SJCRH30 (cell line): Measurements from ENCODE around the gene DNASE2B. TPM values are rescaled to one million over a fixed set of nuclear protein-coding genes. Genes with fewer than 3 reads are reported as not detected.

Experiments used
- DNase-seq, 2 experiments: peaks; one replicate each; pipeline ENCODE4 v3.0.0-alpha.2; 2015 to 2020
- H3K27ac ChIP-seq: fragments of 250-450 bp; sonication (Bioruptor Pico); 2 replicates; pipeline ENCODE4 v1.5.1; 2020; ENCODE audit warnings: mild to moderate bottlenecking, moderate library complexity
- H3K27me3 ChIP-seq: fragments of 250-450 bp; sonication (Bioruptor Pico); 2 replicates; pipeline ENCODE4 v1.5.1; 2020; ENCODE audit warnings: mild to moderate bottlenecking, moderate library complexity
- H3K36me3 ChIP-seq: fragments of 250-450 bp; sonication (Bioruptor Pico); 2 replicates; pipeline ENCODE4 v1.5.1; 2020; ENCODE audit warnings: mild to moderate bottlenecking, moderate library complexity
- H3K4me1 ChIP-seq: fragments of 250-450 bp; sonication (Bioruptor Pico); 2 replicates; pipeline ENCODE4 v1.5.1; 2020; ENCODE audit warnings: mild to moderate bottlenecking, moderate library complexity
- H3K4me3 ChIP-seq: fragments of 250-450 bp; sonication (Bioruptor Pico); 2 replicates; pipeline ENCODE4 v1.5.1; 2020; ENCODE audit warnings: mild to moderate bottlenecking, moderate library complexity
- H3K9me3 ChIP-seq: fragments of 250-450 bp; sonication (Bioruptor Pico); replicated peaks from 2 replicates; pipeline ENCODE4 v1.5.1; 2020; ENCODE audit warnings: mild to moderate bottlenecking, moderate library complexity
- total RNA-seq: library from RNA; depleted of rRNA; stranded (reverse); fragments of >200 nt; shearing (Covaris generic); gene quantifications from 2 replicates; pipeline ENCODE4 v1.2.3, GENCODE V29; 2014

Gene DNASE2B
- total RNA-seq, 1 experiment from 2014 or later, result not detected

DNA sequence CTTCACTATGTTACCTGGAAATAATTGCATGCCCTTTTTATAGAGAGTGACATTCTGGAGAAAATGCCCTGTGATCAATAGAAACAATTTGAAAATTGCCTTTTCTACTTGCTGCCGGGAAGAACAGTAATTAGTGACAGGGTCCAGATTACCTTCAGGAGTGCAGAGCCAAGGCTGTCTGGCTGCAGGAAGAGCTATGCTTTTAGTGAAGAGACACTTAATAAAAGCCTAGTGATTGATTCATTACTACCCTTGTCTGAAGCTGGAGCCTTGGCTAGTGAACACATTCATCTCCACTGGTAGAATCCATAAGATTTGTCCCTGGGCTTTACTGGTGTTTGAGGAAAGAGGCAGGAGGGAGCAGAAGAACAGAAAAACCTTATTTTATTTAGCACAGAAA is 12.9 kb upstream of the DNASE2B start:
- no peaks in the 10 kb centered on the region for H3K36me3 ChIP-seq
- no peak overlapping the region for H3K4me3 ChIP-seq
- H3K9me3 ChIP-seq, result no peaks in the 10 kb centered on the region
- no peak for DNase-seq
- H3K4me1 ChIP-seq, result 0 out of 2 replicates have a peak, but pooled peaks cover 3% of the 10 kb centered on the region
- H3K27me3 ChIP-seq, result no peaks in the 10 kb centered on the region
- H3K27ac ChIP-seq, result no peak overlapping the region

DNA sequence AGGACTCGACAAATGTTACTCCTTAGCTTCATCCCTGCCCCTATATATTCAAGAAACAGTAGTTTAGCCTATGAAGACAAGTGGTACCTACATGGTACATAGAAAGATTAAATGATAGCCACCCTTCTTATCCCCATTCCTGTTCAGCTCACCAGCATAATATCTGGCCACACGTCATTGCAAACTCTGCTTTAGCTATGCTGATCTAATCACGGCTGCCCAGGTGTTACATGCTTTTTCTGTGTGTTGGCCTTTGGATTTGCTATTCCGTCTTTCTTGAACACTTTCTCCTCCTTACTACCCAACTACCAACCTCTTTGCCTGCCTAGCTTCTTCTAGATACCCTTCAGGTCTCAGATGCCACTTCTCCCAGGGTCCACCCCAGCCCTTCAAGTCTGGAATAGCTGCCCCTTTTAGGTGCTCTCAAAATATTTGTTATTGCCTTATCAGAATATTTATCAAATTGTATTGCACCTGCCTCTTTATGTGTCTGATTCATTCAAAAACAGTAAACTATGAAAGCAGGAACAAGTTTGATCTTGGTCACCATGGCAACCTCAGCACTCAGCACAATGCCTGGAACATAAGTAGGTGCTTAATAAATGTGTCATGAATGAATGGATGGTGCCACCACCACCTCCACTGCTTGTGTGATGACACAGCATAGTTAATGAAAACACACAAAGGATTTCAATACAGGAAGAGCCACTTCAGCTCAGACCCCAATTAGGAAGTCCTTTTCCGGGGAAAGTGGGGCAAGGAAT is 11.4 kb upstream of the DNASE2B start:
- Histone ChIP-seq H3K27me3 (no peaks in the 10 kb centered on the region), H3K4me1 (no peaks in the 10 kb centered on the region), H3K36me3 (no peaks in the 10 kb centered on the region), H3K27ac (no peak overlapping the region), H3K9me3 (no peaks in the 10 kb centered on the region), H3K4me3 (no peak overlapping the region)
- no peak for DNase-seq

DNA sequence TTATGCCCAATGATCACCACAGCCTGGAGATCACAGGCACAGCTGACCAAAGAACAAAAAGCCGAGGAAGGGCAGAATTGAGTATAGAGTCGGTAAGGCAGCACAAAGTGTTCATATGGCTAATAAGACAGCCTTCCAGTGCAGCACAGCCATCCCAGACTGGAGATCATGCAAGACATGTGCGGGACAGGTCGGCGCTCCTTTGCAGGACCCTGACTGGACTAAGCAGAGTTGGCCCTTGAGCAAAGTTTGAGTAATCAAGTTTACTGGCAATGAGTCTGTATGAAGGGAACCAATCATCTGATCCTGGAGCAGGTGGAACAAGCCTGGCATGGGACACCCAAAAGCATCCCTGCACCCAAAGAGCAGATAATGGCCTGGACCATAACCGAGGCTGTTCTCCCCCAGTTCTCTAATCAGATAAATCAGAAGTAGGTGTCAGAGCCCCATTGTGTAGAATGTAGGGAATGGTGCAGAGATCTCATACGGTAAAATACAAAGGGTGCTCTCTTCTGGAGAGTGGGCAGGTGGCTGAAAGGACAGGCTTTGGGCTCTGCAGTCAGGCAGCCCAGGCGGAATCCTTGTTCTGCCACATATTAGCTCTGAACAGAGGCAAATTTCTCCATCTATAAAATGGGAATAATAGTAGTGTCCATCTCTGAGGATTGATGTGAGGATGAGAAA is 10.7 kb upstream of the DNASE2B start:
- Histone ChIP-seq H3K4me3 (no peak overlapping the region), H3K4me1 (no peaks in the 10 kb centered on the region), H3K9me3 (no peaks in the 10 kb centered on the region), H3K27me3 (no peaks in the 10 kb centered on the region), H3K27ac (no peak overlapping the region), H3K36me3 (no peaks in the 10 kb centered on the region)
- DNase-seq, result peak in 1 of 2 experiments; percentile 28

DNA sequence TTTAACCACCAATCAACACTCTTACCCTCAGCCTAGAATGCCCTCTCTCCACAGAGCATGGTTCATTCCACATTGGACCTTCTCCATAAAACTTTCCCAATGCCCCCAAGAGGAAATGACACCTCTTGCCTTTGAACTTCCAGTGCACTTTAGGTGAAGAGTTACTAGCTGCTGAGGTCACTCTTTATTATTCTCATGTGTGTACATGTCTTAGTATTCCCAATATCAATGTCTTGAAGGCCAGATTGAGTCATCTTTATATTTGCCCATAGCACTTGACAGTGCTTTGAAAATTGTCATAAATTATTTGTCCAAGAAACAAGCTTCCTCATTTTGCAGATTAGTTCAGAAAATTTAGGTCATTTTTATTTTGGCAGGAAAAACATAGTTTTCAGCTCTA is 8.1 kb upstream of the DNASE2B start:
- Histone ChIP-seq H3K9me3 (no peaks in the 10 kb centered on the region), H3K27me3 (no peaks in the 10 kb centered on the region), H3K4me3 (no peak overlapping the region), H3K27ac (no peak overlapping the region), H3K4me1 (no peaks in the 10 kb centered on the region), H3K36me3 (no peaks in the 10 kb centered on the region)
- DNase-seq, result no peak

DNA sequence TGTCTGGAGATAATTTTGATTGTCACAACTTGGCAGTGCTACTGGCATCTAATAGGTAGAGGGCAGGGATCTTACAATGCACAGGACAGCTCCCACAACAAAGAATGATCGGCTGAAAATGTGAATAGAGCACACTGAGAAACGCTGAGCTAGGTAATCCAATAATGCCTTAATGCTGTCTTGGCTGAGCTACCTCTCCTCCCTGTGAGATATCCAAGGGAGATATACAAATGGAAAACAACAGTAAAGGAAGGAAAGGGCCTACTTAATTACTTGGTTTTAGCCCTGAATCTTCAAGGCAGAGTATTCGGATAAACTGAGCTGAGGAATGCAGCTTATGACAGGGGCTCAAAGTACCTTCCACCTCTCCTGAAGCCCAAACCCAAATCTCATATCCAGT is 2.9 kb downstream of the DNASE2B start:
- Histone ChIP-seq H3K27me3 (no peaks in the 10 kb centered on the region), H3K4me3 (no peak overlapping the region), H3K4me1 (no peaks in the 10 kb centered on the region), H3K36me3 (no peaks in the 10 kb centered on the region), H3K27ac (no peak overlapping the region), H3K9me3 (no peaks in the 10 kb centered on the region)
- no peak for DNase-seq

DNA sequence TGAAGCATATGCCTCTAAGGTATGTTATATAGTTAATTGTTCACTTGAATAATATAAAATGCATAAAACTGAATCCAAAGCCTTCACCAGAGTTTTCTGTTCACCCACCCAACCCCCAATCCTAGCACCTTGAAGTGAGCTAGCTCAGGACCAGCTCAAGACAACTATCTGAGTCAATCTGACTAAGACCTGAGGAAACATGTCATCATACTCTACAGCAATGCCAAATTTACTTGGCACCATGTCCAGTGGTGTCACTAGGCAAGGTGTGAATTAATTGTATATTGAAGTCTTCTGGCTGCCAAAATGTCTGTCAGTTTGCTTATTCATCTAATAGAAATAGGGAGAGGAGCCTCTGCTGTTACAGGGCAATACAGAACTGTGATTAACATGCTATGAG is 3.8 kb downstream of the DNASE2B start:
- no peak for DNase-seq
- H3K4me3 ChIP-seq, result no peak overlapping the region
- no peaks in the 10 kb centered on the region for H3K4me1 ChIP-seq
- H3K27me3 ChIP-seq, result no peaks in the 10 kb centered on the region
- H3K9me3 ChIP-seq, result no peaks in the 10 kb centered on the region
- H3K27ac ChIP-seq, result no peak overlapping the region
- H3K36me3 ChIP-seq, result no peaks in the 10 kb centered on the region

DNA sequence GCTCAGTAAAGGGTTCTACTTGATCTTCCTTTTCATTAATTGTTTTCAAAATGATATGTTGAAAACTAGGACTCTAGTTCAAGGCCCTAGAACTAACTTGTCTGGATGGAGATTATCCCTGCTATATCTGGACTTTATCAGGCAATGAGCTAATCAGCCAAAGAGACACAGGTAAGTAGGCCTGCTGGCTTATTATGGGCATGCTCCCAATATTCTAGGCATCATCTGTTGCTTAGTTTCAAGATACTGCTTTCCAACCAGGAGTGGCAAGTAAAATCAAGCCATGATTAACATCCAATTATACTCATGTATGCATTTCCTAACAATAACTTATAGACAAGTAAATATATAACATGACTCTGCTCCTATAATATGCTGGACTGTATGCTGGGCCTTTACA is 4.2 kb downstream of the DNASE2B start:
- DNase-seq, result no peak
- H3K27ac ChIP-seq, result no peak overlapping the region
- H3K27me3 ChIP-seq, result no peaks in the 10 kb centered on the region
- no peaks in the 10 kb centered on the region for H3K4me1 ChIP-seq
- H3K9me3 ChIP-seq, result no peaks in the 10 kb centered on the region
- no peak overlapping the region for H3K4me3 ChIP-seq
- no peaks in the 10 kb centered on the region for H3K36me3 ChIP-seq

DNA sequence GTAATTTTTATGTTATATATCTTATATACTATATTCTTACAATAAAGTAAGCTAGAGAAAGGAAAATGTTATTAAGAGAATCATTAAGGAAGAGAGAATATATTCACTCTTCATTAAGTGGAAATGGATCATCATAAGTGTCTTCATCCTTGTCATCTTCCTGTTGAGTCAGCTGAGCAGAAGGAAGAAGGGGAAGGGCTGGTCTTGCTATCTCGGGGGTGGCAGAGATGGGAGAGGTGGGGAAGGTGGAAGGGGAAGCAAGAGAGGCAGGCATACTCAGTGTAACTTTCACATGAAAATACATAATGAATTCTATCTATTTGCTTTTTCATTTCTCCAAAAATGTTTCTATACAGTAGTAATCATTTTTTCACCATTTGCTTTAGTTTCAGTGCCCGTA is 5.1 kb downstream of the DNASE2B start:
- DNase-seq, result no peak
- Histone ChIP-seq H3K4me3 (no peak overlapping the region), H3K9me3 (no peaks in the 10 kb centered on the region), H3K27me3 (no peaks in the 10 kb centered on the region), H3K36me3 (no peaks in the 10 kb centered on the region), H3K27ac (no peak overlapping the region), H3K4me1 (no peaks in the 10 kb centered on the region)

DNA sequence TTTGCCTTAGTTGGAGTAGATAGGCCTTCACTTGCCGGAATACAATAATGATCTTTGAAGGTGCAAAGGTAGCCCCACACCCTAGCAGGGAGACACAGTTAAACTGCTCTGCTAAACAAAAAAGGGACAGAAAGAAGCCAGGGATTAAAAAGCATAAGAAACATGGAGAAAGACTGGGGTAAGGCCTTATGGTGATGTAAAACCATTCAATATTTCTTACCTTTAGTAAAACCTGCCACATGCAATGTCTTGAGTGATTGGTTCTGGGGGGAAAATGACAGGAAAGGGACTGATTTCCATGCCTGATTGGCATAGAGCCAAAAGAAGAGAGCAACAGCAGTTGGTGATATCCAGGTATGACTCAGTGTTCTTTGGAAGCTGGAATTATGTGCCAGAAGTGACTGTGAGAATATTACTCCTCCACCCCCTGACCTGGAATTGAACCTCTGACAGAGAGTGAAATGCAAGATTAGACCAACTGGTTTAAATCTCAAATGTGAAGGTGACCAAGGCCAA is 8.1 kb downstream of the DNASE2B start:
- DNase-seq, result no peak

DNA sequence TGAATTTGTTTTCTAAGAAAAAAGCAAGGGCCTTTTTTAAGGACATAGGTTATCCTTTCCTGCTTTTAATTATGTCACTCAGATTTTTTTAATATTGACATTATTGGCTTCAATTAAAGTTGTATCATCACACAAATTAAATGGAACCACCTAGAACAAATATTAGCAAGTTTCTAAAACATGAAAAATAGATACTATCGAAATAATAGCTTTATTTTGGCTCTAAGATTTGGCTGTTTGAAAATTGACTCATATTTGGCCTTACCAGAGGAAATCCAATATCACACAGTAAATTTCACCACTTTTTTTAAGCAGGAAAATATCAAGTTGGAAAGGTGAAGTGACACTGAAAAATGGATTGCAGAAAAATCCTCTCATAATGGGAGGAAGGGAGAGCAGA is 9.2 kb downstream of the DNASE2B start:
- DNase-seq, result no peak
- Histone ChIP-seq H3K9me3 (no peaks in the 10 kb centered on the region), H3K27me3 (no peaks in the 10 kb centered on the region), H3K36me3 (no peaks in the 10 kb centered on the region), H3K4me1 (0 out of 2 replicates have a peak, but pooled peaks cover 3% of the 10 kb centered on the region), H3K4me3 (no peak overlapping the region), H3K27ac (no peak overlapping the region)

More for the DNA sequence above, 8.1 kb downstream of the DNASE2B start:
- Histone ChIP-seq H3K4me3 (no peak overlapping the region), H3K36me3 (no peaks in the 10 kb centered on the region), H3K4me1 (no peaks in the 10 kb centered on the region), H3K27me3 (no peaks in the 10 kb centered on the region), H3K27ac (no peak overlapping the region), H3K9me3 (no peaks in the 10 kb centered on the region)

DNA sequence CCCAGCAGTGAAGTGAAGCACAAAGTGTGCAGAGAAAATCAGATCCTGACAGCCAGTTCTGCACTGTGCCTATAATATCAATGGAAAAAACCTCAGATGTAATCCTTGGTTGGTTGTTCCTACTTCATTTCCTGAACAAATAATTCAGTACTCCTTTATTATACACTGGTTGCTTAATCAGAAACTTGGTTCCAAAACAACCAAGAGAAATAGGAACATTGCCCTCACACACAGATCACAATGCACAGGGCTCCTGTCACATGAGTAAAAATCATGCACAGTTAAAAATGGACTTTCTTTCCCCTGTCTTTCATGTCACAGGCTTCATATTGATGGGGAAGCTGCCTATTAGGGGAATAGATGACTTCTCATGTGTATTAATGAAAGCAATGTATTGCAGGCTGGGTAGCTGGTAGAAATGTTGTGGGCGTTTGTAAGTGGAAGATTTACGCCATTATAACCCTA is 9.7 kb downstream of the DNASE2B start:
- no peak for DNase-seq
- H3K4me3 ChIP-seq, result no peak overlapping the region
- H3K4me1 ChIP-seq, result 0 out of 2 replicates have a peak, but pooled peaks cover 3% of the 10 kb centered on the region
- no peaks in the 10 kb centered on the region for H3K9me3 ChIP-seq
- H3K36me3 ChIP-seq, result no peaks in the 10 kb centered on the region
- no peaks in the 10 kb centered on the region for H3K27me3 ChIP-seq
- no peak overlapping the region for H3K27ac ChIP-seq

DNA sequence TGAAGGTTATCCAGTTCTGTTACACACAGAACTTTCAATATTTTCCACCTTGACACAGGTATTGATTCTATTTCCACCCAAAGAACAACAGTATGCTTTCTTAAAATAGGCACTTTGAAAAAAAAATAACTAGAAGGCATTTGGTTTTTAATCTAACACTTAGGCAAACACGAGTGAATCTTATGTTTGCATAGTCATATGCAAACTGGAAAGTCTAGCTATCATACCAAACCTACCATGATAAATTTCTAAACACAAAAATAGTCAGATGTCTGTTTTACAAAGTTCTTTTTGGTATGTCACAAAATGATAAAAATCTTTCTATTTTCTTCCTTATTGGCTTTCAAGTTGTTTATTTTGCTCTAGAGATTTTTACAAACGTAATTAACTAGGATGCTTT is 11.6 kb downstream of the DNASE2B start:
- DNase-seq, result no peak
- H3K27ac ChIP-seq, result no peak overlapping the region
- H3K9me3 ChIP-seq, result no peaks in the 10 kb centered on the region
- H3K27me3 ChIP-seq, result no peaks in the 10 kb centered on the region
- H3K4me3 ChIP-seq, result no peak overlapping the region
- H3K36me3 ChIP-seq, result no peaks in the 10 kb centered on the region
- 0 out of 2 replicates have a peak, but pooled peaks cover 3% of the 10 kb centered on the region for H3K4me1 ChIP-seq

DNA sequence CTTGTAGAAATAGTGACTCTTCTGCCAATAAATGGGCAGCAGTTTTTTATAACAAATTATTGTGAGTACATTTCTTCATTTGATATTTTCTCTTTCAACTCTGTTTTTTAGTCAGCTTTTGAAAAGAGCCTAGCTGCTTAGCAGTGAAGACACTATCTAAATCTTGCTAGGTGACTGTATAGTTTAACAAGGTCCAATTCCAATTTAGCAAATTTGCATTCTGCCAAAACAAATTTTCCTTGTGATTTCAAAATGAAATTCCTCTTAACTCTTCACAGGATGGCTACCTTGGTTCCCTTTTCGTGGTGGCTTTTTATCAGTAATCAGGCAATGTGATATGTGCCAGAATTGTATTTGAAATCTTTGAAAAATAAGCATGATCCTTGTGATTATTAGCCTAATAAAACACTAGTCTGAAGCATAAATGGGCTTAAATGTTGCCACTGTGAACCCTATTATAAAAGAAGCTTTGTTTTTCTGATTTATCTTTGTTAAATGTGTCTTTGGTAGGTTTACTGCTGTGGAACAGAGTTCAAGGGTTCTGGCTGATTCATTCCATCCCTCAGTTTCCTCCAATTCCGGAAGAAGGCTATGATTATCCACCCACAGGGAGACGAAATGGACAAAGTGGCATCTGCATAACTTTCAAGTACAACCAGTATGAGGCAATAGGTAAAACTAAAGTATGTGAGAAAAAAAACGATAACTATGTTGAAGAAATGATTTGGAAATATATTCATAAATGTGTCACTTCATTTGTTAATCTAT is 12.2 kb downstream of the DNASE2B start:
- Histone ChIP-seq H3K36me3 (no peaks in the 10 kb centered on the region), H3K27me3 (no peaks in the 10 kb centered on the region), H3K4me3 (no peak overlapping the region), H3K4me1 (0 out of 2 replicates have a peak, but pooled peaks cover 3% of the 10 kb centered on the region), H3K27ac (no peak overlapping the region), H3K9me3 (no peaks in the 10 kb centered on the region)
- no peak for DNase-seq

DNA sequence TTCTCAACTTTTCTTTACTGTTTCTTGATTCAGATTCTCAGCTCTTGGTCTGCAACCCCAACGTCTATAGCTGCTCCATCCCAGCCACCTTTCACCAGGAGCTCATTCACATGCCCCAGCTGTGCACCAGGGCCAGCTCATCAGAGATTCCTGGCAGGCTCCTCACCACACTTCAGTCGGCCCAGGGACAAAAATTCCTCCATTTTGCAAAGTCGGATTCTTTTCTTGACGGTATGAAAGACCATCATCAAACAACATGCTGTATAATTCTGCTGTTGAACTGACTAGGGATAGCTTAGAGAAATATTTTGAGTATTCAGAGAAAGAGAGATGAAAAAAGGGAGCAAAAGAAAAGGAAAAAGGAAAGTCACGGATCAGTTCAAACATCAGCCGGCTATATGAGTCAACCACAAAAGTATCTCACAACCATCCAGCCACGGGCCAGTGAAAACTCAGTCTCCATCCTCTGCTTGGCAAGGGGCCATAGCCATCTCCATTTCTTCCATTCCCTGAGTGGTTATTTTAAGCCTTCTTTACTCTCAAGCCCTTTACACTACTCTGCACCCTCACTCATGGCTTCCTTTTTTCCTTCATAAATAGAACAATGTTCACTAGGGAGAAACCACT is 14.1 kb downstream of the DNASE2B start:
- no peaks in the 10 kb centered on the region for H3K9me3 ChIP-seq
- no peak overlapping the region for H3K27ac ChIP-seq
- peak; percentile 21 to 26 for DNase-seq
- no peaks in the 10 kb centered on the region for H3K27me3 ChIP-seq
- 0 out of 2 replicates have a peak, but pooled peaks cover 3% of the 10 kb centered on the region for H3K4me1 ChIP-seq
- no peak overlapping the region; the same call in 1 of the 2 replicates for H3K4me3 ChIP-seq
- H3K36me3 ChIP-seq, result no peaks in the 10 kb centered on the region
